ENCODE data around the gene LRP1. TPM values are rescaled to one million over a fixed set of nuclear protein-coding genes. Genes with fewer than 3 reads are reported as not detected.

Gene LRP1
- total RNA-seq, 2 experiments from 2014 or later, result 1.1 to 4.4 TPM

DNA sequence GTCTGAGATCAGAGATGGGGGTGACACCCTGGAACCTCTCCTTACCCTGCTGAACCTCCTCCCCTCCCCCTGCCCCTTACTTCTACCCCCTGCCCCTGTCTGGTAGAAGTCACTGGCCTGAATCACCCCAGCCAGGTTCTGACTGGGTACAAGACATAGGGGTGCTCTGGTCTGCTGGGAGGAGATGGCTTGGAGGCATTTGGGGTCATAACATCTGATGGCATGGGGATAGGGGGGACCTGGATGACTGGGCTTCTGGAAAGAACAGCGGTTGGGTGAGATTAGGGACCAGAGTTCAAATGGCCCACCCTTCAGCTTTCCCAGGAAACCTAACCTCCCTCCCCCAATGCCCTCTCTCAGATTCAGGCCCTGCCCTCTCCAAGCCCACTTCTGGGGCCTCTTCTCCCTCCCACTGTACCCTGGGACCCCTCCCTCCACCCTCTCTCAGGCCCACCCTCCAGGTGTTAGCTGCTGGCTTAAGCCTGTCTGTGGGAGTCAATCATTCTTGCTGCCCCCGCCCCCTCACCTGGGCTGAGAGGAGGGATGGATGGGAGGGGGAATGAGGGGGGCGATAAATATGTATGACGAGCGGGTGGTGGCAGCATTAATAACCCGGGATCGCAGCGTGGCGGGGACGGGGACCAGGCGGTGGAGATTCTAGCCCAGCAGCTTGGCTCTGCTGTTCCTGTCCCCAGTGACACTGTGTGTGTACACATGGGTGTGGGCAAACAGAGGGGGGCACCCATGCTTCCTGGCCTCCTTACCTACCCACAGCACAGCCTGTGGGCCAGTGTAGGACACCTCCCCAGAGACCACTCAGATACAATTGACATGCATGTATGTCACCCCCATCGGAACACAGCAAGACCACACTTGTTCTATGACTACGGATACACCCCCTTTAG is 94.3 kb downstream of the LRP1 start:
- no TSS peak for BruUV-seq (replicated peaks)
- intact Hi-C loops (cut with micrococcal nuclease; ENCODE audit: unreplicated experiment), result no loop called here

DNA sequence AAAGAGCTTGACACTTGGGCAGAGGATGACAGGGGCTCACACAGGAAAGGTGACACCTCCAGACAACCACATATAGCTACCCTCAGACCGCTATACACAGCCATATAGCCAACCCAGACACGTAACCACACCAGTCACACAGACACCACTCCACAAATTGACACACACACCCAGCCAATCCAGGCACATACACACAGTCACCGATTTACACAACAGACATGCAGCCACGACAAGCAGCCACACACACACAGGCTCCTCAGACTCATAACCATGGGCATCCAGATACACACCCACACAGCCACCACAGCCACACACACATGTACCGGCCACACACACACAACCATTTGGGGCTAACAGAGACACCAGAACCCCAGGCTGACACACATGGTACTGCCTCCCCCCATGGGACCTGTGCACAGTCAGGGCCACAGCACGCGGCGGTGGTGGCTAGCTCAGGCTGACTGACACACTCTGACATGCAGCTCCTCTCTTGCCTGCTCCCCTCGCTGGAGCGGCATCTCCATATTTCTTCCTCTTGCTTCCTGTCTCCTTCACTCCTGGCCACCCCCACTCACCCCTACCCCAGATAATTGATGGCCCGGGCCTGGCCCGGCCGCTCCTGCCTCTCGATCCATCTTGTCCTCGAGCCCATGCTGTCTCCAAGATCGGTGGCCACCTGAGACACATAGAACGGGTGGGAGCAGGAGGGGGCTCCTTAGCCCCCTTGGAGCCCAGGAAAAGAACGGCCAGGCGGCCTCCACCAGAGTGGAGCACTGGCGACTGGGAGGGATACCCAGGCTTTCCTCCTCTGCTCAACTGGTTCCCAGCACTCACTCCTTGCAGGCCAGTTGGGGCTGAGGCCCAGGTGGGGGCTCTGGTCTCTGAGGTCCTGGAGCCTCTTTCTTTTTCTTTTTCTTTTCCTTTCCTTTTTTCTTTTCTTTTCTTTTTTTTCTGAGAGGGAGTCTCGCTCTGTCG is 95.2 kb downstream of the LRP1 start:
- CTCF ChIA-PET (ENCODE audit: unreplicated experiment), result no interaction called here
- BruUV-seq (replicated peaks), result no TSS peak
- intact Hi-C loops (cut with micrococcal nuclease; ENCODE audit: unreplicated experiment), result no loop called here
- Histone ChIP-seq H3K9me3 (ENCODE audit: low read length) (no peaks in the 10 kb centered on the region), H4K20me1 (ENCODE audit: insufficient read depth, low read length) (no peaks in the 10 kb centered on the region), H3K4me1 (ENCODE audit: insufficient read depth, low read length, poor library complexity, severe bottlenecking) (peaks cover 49% of the 10 kb centered on the region), H3K9me2 (ENCODE audit: insufficient read depth, low read length) (no peaks in the 10 kb centered on the region), H3K27ac (ENCODE audit: low read depth, low read length, poor library complexity, severe bottlenecking) (no peak overlapping the region), H2AFZ (ENCODE audit: low read length) (no peak overlapping the region), H3K4me3 (ENCODE audit: low read depth, low read length, poor library complexity, severe bottlenecking) (no peak overlapping the region), H3K79me2 (ENCODE audit: insufficient read depth, low read depth, low read length) (no peaks in the 10 kb centered on the region), H3K4me2 (ENCODE audit: low read length) (no peak overlapping the region; the same call in 1 of the 2 replicates), H3K36me3 (ENCODE audit: insufficient read depth, low read length) (no peaks in the 10 kb centered on the region)
- POLR2A ChIA-PET, result no interaction called here
- TF ChIP-seq, protein P1, sequence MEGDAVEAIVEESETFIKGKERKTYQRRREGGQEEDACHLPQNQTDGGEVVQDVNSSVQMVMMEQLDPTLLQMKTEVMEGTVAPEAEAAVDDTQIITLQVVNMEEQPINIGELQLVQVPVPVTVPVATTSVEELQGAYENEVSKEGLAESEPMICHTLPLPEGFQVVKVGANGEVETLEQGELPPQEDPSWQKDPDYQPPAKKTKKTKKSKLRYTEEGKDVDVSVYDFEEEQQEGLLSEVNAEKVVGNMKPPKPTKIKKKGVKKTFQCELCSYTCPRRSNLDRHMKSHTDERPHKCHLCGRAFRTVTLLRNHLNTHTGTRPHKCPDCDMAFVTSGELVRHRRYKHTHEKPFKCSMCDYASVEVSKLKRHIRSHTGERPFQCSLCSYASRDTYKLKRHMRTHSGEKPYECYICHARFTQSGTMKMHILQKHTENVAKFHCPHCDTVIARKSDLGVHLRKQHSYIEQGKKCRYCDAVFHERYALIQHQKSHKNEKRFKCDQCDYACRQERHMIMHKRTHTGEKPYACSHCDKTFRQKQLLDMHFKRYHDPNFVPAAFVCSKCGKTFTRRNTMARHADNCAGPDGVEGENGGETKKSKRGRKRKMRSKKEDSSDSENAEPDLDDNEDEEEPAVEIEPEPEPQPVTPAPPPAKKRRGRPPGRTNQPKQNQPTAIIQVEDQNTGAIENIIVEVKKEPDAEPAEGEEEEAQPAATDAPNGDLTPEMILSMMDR (conservative IDR thresholded peaks at IDR 0.05; ENCODE audit: low read length), result no peak
- TF ChIP-seq EZH2phosphoT487 (IDR thresholded peaks at IDR 0.05; ENCODE audit: borderline replicate concordance, low read depth, low read length), result no peak
- DNase-seq (ENCODE audit: low spot score), result no peak

More for the DNA sequence above, 94.3 kb downstream of the LRP1 start:
- CTCF ChIA-PET (ENCODE audit: unreplicated experiment), result no interaction called here
- Histone ChIP-seq H3K4me3 (ENCODE audit: low read depth, low read length, poor library complexity, severe bottlenecking) (no peak overlapping the region), H3K9me2 (ENCODE audit: insufficient read depth, low read length) (no peaks in the 10 kb centered on the region), H3K9me3 (ENCODE audit: low read length) (no peaks in the 10 kb centered on the region), H3K4me2 (ENCODE audit: low read length) (no peak overlapping the region; the same call in 1 of the 2 replicates), H3K79me2 (ENCODE audit: insufficient read depth, low read depth, low read length) (no peaks in the 10 kb centered on the region), H3K36me3 (ENCODE audit: insufficient read depth, low read length) (no peaks in the 10 kb centered on the region), H2AFZ (ENCODE audit: low read length) (no peak overlapping the region), H4K20me1 (ENCODE audit: insufficient read depth, low read length) (no peaks in the 10 kb centered on the region), H3K4me1 (ENCODE audit: insufficient read depth, low read length, poor library complexity, severe bottlenecking) (peaks cover 52% of the 10 kb centered on the region), H3K27ac (ENCODE audit: low read depth, low read length, poor library complexity, severe bottlenecking) (no peak overlapping the region)
- no peak for DNase-seq (ENCODE audit: low spot score)
- TF ChIP-seq, protein P1 (conservative IDR thresholded peaks at IDR 0.05; ENCODE audit: low read length), result no peak
- TF ChIP-seq EZH2phosphoT487 (IDR thresholded peaks at IDR 0.05; ENCODE audit: borderline replicate concordance, low read depth, low read length), result no peak
- POLR2A ChIA-PET, result no interaction called here
